Upper lobe of left lung (tissue), 4 donors: ENCODE measurements around the gene HSDL2.

Experiments used
- CTCF ChIP-seq, 6 experiments: fragments of 450-650 bp in 4 of 6; fragments of 200-600 bp in 2 of 6; sonication (generic) in 2 of 6; IDR thresholded peaks; one replicate each; pipeline ENCODE4 v1.5.1; 2016 to 2019; ENCODE audit warnings: antibody characterized with exemption in 6 of 6
- EP300 ChIP-seq, 4 donors: sonication (generic); formaldehyde crosslinking; IDR thresholded peaks; one replicate each; pipeline ENCODE4 v1.5.1; 2017; ENCODE audit warnings: antibody characterized with exemption in 4 of 4, control low read depth in 2 of 4
- POLR2A ChIP-seq, 4 donors: fragments of 450-650 bp; IDR thresholded peaks; one replicate each; pipeline ENCODE4 v1.5.1; 2016 to 2017; ENCODE audit warnings: antibody characterized with exemption in 4 of 4, mild to moderate bottlenecking in 2 of 4
- POLR2AphosphoS5 ChIP-seq, 2 donors: sonication (generic); formaldehyde crosslinking; IDR thresholded peaks; one replicate each; pipeline ENCODE4 v1.5.1; 2017; ENCODE audit warnings: antibody characterized with exemption in 2 of 2

- no peak for TF ChIP-seq POLR2AphosphoS5 (IDR thresholded peaks at IDR 0.05)
- TF ChIP-seq CTCF (IDR thresholded peaks at IDR 0.05), result no peak
- TF ChIP-seq POLR2A (IDR thresholded peaks at IDR 0.05), result no peak
- TF ChIP-seq EP300 (IDR thresholded peaks at IDR 0.05), result no peak
These were observed 59.3 kb downstream of the HSDL2 start for GRCh38 chr9:112439171-112439570.
